Measurements from ENCODE around the gene PGAP3.
"Not testable (repeated sequence)": the region's sequence is repeated elsewhere in the genome, so short reads cannot be mapped to it uniquely, and the experiment has no call there.

The PGAP3 gene

DNA sequence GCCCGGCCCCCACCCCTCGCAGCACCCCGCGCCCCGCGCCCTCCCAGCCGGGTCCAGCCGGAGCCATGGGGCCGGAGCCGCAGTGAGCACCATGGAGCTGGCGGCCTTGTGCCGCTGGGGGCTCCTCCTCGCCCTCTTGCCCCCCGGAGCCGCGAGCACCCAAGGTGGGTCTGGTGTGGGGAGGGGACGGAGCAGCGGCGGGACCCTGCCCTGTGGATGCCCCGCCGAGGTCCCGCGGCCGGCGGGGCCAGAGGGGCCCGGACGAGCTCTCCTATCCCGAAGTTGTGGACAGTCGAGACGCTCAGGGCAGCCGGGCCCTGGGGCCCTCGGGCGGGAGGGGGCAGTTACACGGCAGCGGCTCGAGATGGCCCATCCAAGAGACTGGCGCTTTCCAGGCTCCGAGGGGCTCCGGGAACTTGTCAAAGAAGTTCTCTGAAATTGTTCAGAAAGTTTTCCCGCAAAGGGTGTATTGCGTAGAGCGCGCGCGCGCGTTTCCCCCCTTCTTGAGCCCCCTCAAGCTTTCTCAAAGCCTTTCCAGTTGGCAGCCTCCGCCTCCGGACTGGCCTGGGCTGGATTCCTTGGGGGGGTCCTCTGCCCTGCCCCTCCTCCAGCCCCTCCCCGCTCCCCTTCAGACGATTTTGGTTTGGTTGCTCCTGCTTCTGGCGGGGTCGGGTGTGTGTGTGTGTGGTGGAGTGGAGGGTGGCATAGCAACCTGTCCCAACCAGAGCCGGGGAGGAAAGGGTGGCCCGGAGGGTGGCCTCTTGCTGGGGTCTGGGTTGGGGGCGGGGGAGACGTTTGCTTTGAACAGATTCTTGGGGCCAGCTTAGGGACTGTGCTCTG, 12.5 kb upstream of the PGAP3 start:
- H3K27ac ChIP-seq = peak overlapping the region; percentile 79 to 97
- TF ChIP-seq, protein P1, sequence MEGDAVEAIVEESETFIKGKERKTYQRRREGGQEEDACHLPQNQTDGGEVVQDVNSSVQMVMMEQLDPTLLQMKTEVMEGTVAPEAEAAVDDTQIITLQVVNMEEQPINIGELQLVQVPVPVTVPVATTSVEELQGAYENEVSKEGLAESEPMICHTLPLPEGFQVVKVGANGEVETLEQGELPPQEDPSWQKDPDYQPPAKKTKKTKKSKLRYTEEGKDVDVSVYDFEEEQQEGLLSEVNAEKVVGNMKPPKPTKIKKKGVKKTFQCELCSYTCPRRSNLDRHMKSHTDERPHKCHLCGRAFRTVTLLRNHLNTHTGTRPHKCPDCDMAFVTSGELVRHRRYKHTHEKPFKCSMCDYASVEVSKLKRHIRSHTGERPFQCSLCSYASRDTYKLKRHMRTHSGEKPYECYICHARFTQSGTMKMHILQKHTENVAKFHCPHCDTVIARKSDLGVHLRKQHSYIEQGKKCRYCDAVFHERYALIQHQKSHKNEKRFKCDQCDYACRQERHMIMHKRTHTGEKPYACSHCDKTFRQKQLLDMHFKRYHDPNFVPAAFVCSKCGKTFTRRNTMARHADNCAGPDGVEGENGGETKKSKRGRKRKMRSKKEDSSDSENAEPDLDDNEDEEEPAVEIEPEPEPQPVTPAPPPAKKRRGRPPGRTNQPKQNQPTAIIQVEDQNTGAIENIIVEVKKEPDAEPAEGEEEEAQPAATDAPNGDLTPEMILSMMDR (IDR thresholded peaks at IDR 0.05) = no peak
- peak overlapping the region; percentile 100 for H3K4me3 ChIP-seq
- no peak for DNase-seq (ENCODE audit: low spot score)

DNA sequence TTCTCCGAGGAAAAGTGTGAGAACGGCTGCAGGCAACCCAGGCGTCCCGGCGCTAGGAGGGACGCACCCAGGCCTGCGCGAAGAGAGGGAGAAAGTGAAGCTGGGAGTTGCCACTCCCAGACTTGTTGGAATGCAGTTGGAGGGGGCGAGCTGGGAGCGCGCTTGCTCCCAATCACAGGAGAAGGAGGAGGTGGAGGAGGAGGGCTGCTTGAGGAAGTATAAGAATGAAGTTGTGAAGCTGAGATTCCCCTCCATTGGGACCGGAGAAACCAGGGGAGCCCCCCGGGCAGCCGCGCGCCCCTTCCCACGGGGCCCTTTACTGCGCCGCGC, 11.9 kb upstream of the PGAP3 start, which contains the start of gene ERBB2:
Gene ERBB2, plus strand, starts transcription at position 247 of the 330 bp plus-strand sequence. CDS start 175 bp downstream, outside the sequence.
- peak within 1 kb of the TSS; percentile 100 for H3K4me3 ChIP-seq
- DNase-seq (ENCODE audit: low spot score) = no peak
- TF ChIP-seq, protein P1 (IDR thresholded peaks at IDR 0.05) = no peak
- H3K27ac ChIP-seq = peak within 1 kb of the TSS; percentile 79 to 97

DNA sequence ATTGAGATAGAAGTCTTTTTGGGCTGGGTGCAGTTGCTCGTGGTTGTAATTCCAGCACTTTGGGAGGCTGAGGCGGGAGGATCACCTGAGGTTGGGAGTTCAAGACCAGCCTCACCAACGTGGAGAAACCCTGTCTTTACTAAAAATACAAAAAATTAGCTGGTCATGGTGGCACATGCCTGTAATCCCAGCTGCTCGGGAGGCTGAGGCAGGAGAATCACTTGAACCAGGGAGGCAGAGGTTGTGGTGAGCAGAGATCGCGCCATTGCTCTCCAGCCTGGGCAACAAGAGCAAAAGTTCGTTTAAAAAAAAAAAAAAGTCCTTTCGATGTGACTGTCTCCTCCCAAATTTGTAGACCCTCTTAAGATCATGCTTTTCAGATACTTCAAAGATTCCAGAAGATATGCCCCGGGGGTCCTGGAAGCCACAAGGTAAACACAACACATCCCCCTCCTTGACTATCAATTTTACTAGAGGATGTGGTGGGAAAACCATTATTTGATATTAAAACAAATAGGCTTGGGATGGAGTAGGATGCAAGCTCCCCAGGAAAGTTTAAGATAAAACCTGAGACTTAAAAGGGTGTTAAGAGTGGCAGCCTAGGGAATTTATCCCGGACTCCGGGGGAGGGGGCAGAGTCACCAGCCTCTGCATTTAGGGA, 11.4 kb upstream of the PGAP3 start:
- Histone ChIP-seq H3K4me3 (peak overlapping the region; percentile 100), H3K27ac (peak overlapping the region; percentile 79 to 97)
- not testable (repeated sequence) for DNase-seq (ENCODE audit: low spot score)

DNA sequence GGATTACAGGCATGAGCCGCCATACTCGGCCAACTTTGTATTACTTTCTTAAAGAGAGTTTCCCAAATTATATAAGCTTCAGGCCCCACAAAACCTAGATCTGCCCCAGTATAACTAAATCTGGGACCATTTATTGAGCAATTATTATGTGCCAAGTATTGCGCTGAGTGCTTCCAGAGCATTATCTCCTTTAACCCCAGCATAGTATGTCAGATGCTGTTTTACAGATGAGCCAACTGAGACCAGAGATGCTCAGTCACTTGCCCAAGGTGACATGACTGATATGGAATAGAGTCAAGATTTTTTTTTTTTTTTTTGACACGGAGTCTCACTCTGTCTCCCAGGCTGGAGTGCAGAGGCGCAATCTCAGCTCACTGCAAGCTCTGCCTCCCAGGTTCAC, 10.1 kb upstream of the PGAP3 start:
- DNase-seq (ENCODE audit: low spot score) = no peak
- Histone ChIP-seq H3K27ac (no peak overlapping the region), H3K4me3 (no peak overlapping the region)
- TF ChIP-seq, protein P1 (IDR thresholded peaks at IDR 0.05) = no peak

DNA sequence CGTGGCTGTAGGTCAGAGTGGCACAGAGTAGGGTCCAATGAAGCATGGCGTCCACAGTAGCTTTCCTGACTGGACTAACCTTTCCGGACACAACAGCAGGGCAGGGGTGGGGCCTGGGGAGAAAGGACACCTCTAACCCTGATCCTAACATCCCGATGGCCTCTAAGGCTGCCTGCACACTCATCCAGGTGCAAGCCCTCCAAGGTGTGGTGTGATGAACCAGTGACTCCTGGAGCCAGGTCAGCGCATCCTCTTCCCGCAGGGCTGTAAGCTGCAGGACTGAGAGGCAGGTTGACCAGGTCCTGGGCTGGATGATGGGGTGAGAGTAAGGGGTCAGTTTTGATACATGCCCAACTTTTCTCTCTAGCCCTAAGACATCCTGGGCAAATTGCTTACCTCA, 8.9 kb upstream of the PGAP3 start:
- Histone ChIP-seq H3K27ac (no peak overlapping the region), H3K4me3 (no peak overlapping the region)
- TF ChIP-seq, protein P1 (IDR thresholded peaks at IDR 0.05) = no peak
- DNase-seq (ENCODE audit: low spot score) = no peak

DNA sequence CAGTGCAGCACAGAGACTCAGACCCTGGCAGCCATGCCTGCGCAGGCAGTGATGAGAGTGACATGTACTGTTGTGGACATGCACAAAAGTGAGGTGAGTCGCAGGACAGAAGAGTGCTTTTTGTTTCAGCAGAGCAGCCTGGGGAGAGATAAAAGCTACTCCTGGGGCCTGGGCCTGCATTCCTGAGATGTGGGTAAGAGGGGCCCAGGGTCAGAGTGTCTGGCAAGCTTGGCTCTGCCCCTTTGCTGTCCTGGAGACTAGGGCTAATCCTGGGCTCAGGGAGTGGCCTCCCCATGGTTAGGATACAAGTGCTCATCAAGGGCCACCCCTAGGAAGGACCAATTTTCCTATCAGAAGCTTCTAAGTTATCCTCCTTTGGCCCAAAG, 7.2 kb upstream of the PGAP3 start:
- DNase-seq (ENCODE audit: low spot score) = no peak
- TF ChIP-seq, protein P1 (IDR thresholded peaks at IDR 0.05) = no peak
- no peak overlapping the region for H3K4me3 ChIP-seq
- no peak overlapping the region for H3K27ac ChIP-seq

DNA sequence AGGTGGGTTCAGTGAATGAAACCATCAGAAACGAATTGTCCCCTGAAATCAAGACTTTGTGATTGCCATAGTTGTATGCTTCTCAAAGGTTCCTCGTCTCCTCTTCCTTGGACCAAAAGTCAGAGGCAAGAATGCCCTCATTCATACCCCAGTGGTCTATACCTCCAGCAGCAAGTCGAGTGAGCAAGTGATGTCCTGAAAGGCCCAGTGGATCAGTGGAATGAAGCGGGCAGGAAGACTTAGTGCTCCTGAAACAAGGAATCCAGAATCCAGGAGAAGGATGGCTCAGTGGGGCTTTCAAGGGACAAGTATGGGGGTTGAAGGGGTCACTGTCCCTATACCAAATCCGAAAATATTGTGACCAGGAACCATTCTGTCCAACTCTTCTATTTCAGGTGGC, 6.7 kb upstream of the PGAP3 start:
- H3K27ac ChIP-seq = no peak overlapping the region
- no peak for DNase-seq (ENCODE audit: low spot score)
- H3K4me3 ChIP-seq = no peak overlapping the region
- TF ChIP-seq, protein P1 (IDR thresholded peaks at IDR 0.05) = no peak

Data from coronary artery (tissue), 2 donors.